ENCODE results near the gene PLA2G6. TPM values are rescaled to one million over a fixed set of nuclear protein-coding genes. Genes with fewer than 3 reads are reported as not detected.

Gene PLA2G6
- total RNA-seq, 1 experiment from 2014 or later, result 18.7 TPM

DNA sequence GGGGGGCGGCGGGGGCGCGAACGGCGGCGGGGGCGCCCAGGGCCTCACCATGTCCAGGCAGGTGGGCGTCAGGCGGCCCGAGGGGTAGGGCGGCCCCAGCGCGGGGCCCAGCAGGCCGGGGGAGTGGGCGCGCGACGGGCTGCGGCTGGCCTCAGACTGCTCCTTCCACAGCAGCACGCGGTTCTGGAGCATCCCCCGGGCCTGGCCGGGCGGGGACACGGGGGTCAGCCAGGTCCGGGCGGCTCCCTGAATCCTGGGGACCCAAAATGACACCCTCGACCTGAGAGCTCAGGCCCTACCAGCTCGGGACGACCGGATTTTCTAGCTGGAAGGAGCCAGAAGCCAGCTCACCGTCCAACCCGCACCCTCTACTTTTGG lies 92.2 kb downstream of the PLA2G6 start:
- H3K36me3 ChIP-seq (ENCODE audit: control insufficient read depth, insufficient read depth, low read length), result peaks cover 1% of the 10 kb centered on the region
- H3K9me3 ChIP-seq, result no peaks in the 10 kb centered on the region
- Mint-ChIP-seq H3K27ac (ENCODE audit: unreplicated experiment) (no peak overlapping the region), H3K4me3 (ENCODE audit: unreplicated experiment) (no peak overlapping the region), H3K4me1 (ENCODE audit: low read depth, unreplicated experiment) (peaks cover 6% of the 10 kb centered on the region), H3K36me3 (ENCODE audit: insufficient read depth, unreplicated experiment) (peaks cover 13% of the 10 kb centered on the region), H3K9me3 (ENCODE audit: unreplicated experiment) (no peaks in the 10 kb centered on the region), H3K27me3 (ENCODE audit: insufficient read depth, unreplicated experiment) (no peaks in the 10 kb centered on the region)
- intact Hi-C loops (cut with micrococcal nuclease; ENCODE audit: unreplicated experiment), result no loop called here
- no peak for DNase-seq
- ChIA-PET POLR2A (no interaction called here), CTCF (no interaction called here)
- H3K27me3 ChIP-seq (replicated peaks; ENCODE audit: control insufficient read depth, insufficient read depth, low read length), result no peaks in the 10 kb centered on the region
- H3K4me3 ChIP-seq (ENCODE audit: low read depth, low read length), result no peak overlapping the region
- TF ChIP-seq, protein P1, sequence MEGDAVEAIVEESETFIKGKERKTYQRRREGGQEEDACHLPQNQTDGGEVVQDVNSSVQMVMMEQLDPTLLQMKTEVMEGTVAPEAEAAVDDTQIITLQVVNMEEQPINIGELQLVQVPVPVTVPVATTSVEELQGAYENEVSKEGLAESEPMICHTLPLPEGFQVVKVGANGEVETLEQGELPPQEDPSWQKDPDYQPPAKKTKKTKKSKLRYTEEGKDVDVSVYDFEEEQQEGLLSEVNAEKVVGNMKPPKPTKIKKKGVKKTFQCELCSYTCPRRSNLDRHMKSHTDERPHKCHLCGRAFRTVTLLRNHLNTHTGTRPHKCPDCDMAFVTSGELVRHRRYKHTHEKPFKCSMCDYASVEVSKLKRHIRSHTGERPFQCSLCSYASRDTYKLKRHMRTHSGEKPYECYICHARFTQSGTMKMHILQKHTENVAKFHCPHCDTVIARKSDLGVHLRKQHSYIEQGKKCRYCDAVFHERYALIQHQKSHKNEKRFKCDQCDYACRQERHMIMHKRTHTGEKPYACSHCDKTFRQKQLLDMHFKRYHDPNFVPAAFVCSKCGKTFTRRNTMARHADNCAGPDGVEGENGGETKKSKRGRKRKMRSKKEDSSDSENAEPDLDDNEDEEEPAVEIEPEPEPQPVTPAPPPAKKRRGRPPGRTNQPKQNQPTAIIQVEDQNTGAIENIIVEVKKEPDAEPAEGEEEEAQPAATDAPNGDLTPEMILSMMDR (IDR thresholded peaks at IDR 0.05; ENCODE audit: insufficient read depth in 1 of 2, low read depth in 1 of 2, low read length in 1 of 2, severe bottlenecking in 1 of 2, unreplicated experiment in 1 of 2), result no peak
- BruUV-seq (replicated peaks), result no TSS peak
- H3K4me1 ChIP-seq, result no peaks in the 10 kb centered on the region

DNA sequence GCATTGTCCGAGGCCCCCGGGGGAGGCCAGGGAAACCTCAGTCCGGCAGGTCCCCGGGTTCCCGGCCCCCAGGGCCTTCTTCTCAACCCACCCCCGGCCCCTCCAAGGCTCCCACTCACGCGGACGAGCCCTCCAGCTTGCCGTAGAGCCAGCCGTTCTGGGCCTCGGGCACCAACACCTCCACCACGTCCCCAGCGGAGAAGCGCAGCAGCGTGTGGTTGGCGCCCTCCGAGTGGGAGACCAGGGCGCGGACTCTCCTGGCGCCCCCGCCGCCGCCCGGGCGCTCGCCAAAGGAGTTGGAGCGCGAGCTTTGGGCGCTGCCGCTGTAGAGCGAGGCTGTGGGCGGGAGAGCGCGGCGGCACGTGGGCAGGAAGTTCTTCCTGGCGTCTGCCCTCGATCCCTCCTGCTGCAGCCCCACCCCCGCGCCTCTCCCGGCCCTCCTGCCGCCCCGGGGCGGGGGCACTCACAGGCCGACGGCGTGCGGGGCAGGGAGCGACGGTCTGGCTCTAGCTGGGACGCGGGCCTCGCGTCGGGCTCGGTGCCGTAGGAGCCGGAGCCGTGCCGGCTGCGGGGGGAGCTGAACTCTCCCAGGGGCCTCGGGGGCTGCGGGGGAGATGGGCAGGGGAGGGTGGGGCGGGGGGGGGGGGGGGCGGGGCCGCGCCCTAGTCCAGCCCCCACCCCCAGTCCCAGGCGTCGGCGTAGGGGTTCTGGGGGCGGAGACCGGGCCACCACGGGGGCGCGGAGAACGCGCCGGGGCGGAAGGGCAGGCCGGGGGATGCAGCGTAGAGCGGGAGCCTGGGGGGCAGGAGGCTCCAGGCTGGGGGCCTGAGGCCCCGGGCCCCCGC lies 92.8 kb downstream of the PLA2G6 start:
- no peak overlapping the region for H3K27ac Mint-ChIP-seq (ENCODE audit: unreplicated experiment)
- H3K4me1 Mint-ChIP-seq (ENCODE audit: low read depth, unreplicated experiment), result peaks cover 6% of the 10 kb centered on the region
- TF ChIP-seq, protein P1 (IDR thresholded peaks at IDR 0.05; ENCODE audit: insufficient read depth in 1 of 2, low read depth in 1 of 2, low read length in 1 of 2, severe bottlenecking in 1 of 2, unreplicated experiment in 1 of 2), result no peak
- Histone ChIP-seq H3K36me3 (ENCODE audit: control insufficient read depth, insufficient read depth, low read length) (peaks cover 1% of the 10 kb centered on the region), H3K4me3 (ENCODE audit: low read depth, low read length) (no peak overlapping the region), H3K9me3 (no peaks in the 10 kb centered on the region), H3K4me1 (peaks cover 3% of the 10 kb centered on the region; the same call in 1 of the 2 replicates), H3K27me3 (replicated peaks; ENCODE audit: control insufficient read depth, insufficient read depth, low read length) (no peaks in the 10 kb centered on the region)
- no TSS peak for BruUV-seq (replicated peaks)
- H3K27me3 Mint-ChIP-seq (ENCODE audit: insufficient read depth, unreplicated experiment), result no peaks in the 10 kb centered on the region
- ChIA-PET CTCF (no interaction called here), POLR2A (no interaction called here)
- intact Hi-C loops (cut with micrococcal nuclease; ENCODE audit: unreplicated experiment), result no loop called here
- H3K9me3 Mint-ChIP-seq (ENCODE audit: unreplicated experiment), result no peaks in the 10 kb centered on the region
- H3K4me3 Mint-ChIP-seq (ENCODE audit: unreplicated experiment), result no peak overlapping the region
- peaks cover 16% of the 10 kb centered on the region for H3K36me3 Mint-ChIP-seq (ENCODE audit: insufficient read depth, unreplicated experiment)
- no peak for DNase-seq

DNA sequence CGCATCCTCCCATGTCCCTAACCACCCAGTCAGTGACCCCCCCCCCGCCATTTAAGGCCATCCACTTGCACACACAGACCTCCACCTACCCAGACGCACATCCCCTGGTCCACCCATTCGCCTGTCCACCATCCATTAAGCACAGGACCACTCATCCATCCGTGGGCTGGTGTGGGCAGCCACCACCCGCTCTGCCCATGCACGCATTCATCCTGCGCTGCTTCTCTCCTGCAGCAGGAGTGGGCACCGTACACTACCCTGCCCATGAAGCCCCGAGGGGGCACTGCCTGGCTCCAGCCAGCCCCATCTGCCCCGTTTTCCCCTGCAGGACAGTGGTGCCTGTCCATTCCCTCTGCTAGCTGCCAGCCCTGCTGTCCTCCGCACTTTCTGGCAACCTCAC lies 93.8 kb downstream of the PLA2G6 start:
- intact Hi-C loops (cut with micrococcal nuclease; ENCODE audit: unreplicated experiment), result no loop called here
- no peak for DNase-seq
- Histone ChIP-seq H3K4me1 (peaks cover 3% of the 10 kb centered on the region; the same call in 1 of the 2 replicates), H3K27me3 (replicated peaks; ENCODE audit: control insufficient read depth, insufficient read depth, low read length) (no peaks in the 10 kb centered on the region), H3K36me3 (ENCODE audit: control insufficient read depth, insufficient read depth, low read length) (peaks cover 1% of the 10 kb centered on the region), H3K4me3 (ENCODE audit: low read depth, low read length) (no peak overlapping the region), H3K9me3 (no peaks in the 10 kb centered on the region)
- ChIA-PET POLR2A (no interaction called here), CTCF (no interaction called here)
- no TSS peak for BruUV-seq (replicated peaks)
- Mint-ChIP-seq H3K9me3 (ENCODE audit: unreplicated experiment) (no peaks in the 10 kb centered on the region), H3K4me3 (ENCODE audit: unreplicated experiment) (no peak overlapping the region), H3K27ac (ENCODE audit: unreplicated experiment) (no peak overlapping the region), H3K27me3 (ENCODE audit: insufficient read depth, unreplicated experiment) (no peaks in the 10 kb centered on the region), H3K36me3 (ENCODE audit: insufficient read depth, unreplicated experiment) (peaks cover 16% of the 10 kb centered on the region), H3K4me1 (ENCODE audit: low read depth, unreplicated experiment) (peaks cover 6% of the 10 kb centered on the region)
- TF ChIP-seq, protein P1 (IDR thresholded peaks at IDR 0.05; ENCODE audit: insufficient read depth in 1 of 2, low read depth in 1 of 2, low read length in 1 of 2, severe bottlenecking in 1 of 2, unreplicated experiment in 1 of 2), result no peak

Data from Caco-2 (cell line).